SK-N-SH treated with all-trans-retinoic acid at 6 μM for 48 hours (cell line): Measurements from ENCODE around the gene MOB1A.

Experiments used
- ATAC-seq: fragments of 200-7000 bp; cut with Tn5 transposase; 3 replicates; pipeline ENCODE4 v1.9.1; 2020; ENCODE audit warnings: mild to moderate bottlenecking, moderate library complexity
- ARNTL ChIP-seq: fragments of 450-650 bp; formaldehyde crosslinking; IDR thresholded peaks from 2 replicates; pipeline ENCODE4 v1.5.0; 2020; ENCODE audit warnings: low read depth, mild to moderate bottlenecking, moderate library complexity, borderline replicate concordance
- CREB5 ChIP-seq: fragments of 250-450 bp; sonication (Bioruptor Pico); IDR thresholded peaks from 2 replicates; pipeline ENCODE4 v1.5.1; 2020; ENCODE audit warnings: low read depth, mild to moderate bottlenecking, moderate library complexity
- CSRNP3 ChIP-seq: fragments of 250-450 bp; sonication (Bioruptor Pico); IDR thresholded peaks from 2 replicates; pipeline ENCODE4 v1.5.1; 2021; ENCODE audit warnings: mild to moderate bottlenecking, moderate library complexity
- ESRRG ChIP-seq: fragments of 250-450 bp; sonication (Bioruptor Pico); IDR thresholded peaks from 2 replicates; pipeline ENCODE4 v1.6.1; 2021; ENCODE audit warnings: mild to moderate bottlenecking
- GLIS3 ChIP-seq: fragments of 250-450 bp; sonication (Bioruptor Pico); IDR thresholded peaks from 2 replicates; pipeline ENCODE4 v1.5.0; 2020; ENCODE audit warnings: mild to moderate bottlenecking, moderate library complexity
- OSR1 ChIP-seq: fragments of 250-450 bp; sonication (Bioruptor Pico); IDR thresholded peaks from 2 replicates; pipeline ENCODE4 v1.8.0; 2022; ENCODE audit warnings: moderate library complexity, mild to moderate bottlenecking, inconsistent platforms
- PATZ1 ChIP-seq: fragments of 250-450 bp; sonication (Bioruptor Pico); IDR thresholded peaks from 2 replicates; pipeline ENCODE4 v1.8.0; 2020; ENCODE audit warnings: mild to moderate bottlenecking, moderate library complexity, borderline replicate concordance
- PPARA ChIP-seq: fragments of 250-450 bp; sonication (Bioruptor Pico); IDR thresholded peaks from 2 replicates; pipeline ENCODE4 v1.5.0; 2020; ENCODE audit warnings: mild to moderate bottlenecking, borderline replicate concordance
- RARB ChIP-seq: fragments of 250-450 bp; sonication (Bioruptor Pico); IDR thresholded peaks from 2 replicates; pipeline ENCODE4 v1.8.0; 2021; ENCODE audit warnings: mild to moderate bottlenecking, moderate library complexity
- SNAI2 ChIP-seq: fragments of 250-450 bp; sonication (Bioruptor Pico); IDR thresholded peaks from 2 replicates; pipeline ENCODE4 v1.5.0; 2020; ENCODE audit warnings: mild to moderate bottlenecking, moderate library complexity
- TCF4 ChIP-seq: fragments of 250-450 bp; sonication (Bioruptor Pico); IDR thresholded peaks from 2 replicates; pipeline ENCODE4 v1.8.0; 2021; ENCODE audit warnings: mild to moderate bottlenecking, moderate library complexity, borderline replicate concordance
- TOX ChIP-seq: fragments of 250-450 bp; sonication (Bioruptor Pico); IDR thresholded peaks from 2 replicates; pipeline ENCODE4 v1.8.0; 2021; ENCODE audit warnings: mild to moderate bottlenecking, moderate library complexity, borderline replicate concordance
- TSHZ2 ChIP-seq: fragments of 250-450 bp; sonication (Bioruptor Pico); IDR thresholded peaks from 2 replicates; pipeline ENCODE4 v1.5.0; 2020; ENCODE audit warnings: mild to moderate bottlenecking, moderate library complexity
- ZC3H10 ChIP-seq: fragments of 250-450 bp; sonication (Bioruptor Pico); IDR thresholded peaks from 2 replicates; pipeline ENCODE4 v1.5.1; 2021; ENCODE audit warnings: mild to moderate bottlenecking, moderate library complexity
- ZFP3 ChIP-seq: fragments of 250-450 bp; sonication (Bioruptor Pico); IDR thresholded peaks from 2 replicates; pipeline ENCODE4 v1.5.0; 2020; ENCODE audit warnings: mild to moderate bottlenecking, moderate library complexity
- ZFP30 ChIP-seq: fragments of 450-650 bp; formaldehyde crosslinking; IDR thresholded peaks from 2 replicates; pipeline ENCODE4 v1.5.0; 2022; ENCODE audit warnings: mild to moderate bottlenecking, moderate library complexity
- ZNF565 ChIP-seq: fragments of 450-650 bp; formaldehyde crosslinking; conservative IDR thresholded peaks from 2 replicates; pipeline ENCODE4 v1.5.0; 2020; ENCODE audit warnings: low read depth, mild to moderate bottlenecking, moderate library complexity
- ZNF70 ChIP-seq: fragments of 450-650 bp; formaldehyde crosslinking; IDR thresholded peaks from 2 replicates; pipeline ENCODE4 v1.5.0; 2020; ENCODE audit warnings: mild to moderate bottlenecking, moderate library complexity
- ZNF8 ChIP-seq: fragments of 450-650 bp; formaldehyde crosslinking; IDR thresholded peaks from 2 replicates; pipeline ENCODE4 v1.5.0; 2020; ENCODE audit warnings: mild to moderate bottlenecking, moderate library complexity
- TF ChIP-seq, protein P1 (sequence below): fragments of 250-450 bp; sonication (Bioruptor Pico); IDR thresholded peaks from 2 replicates; pipeline ENCODE4 v1.8.0; 2021; ENCODE audit warnings: low read depth, mild to moderate bottlenecking, moderate library complexity, borderline replicate concordance

Gene MOB1A

GRCh38 chr2:74205596-74205995, 26.9 kb upstream of the MOB1A start:
- ATAC-seq: no peak

DNA sequence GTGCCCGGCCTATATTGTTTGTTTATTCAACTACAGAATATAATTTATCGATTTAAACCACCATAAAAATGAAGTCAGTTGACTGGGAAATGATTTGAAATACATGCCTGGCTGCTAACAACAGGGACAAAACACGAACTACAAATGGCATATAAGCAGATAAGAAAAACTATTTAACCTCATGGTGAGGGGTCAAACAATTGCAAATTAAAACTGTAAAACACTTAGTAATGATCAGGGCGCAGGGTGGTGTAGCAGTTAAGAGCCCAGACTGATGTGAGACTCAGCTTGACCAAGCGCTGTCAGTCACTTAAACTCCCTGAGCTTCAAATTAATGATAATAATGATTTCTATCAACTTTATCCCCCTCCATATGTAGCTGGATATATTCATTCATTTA, 26.4 kb upstream of the MOB1A start:
- no peak for ATAC-seq
- TF ChIP-seq GLIS3 (CRISPR knock-in tag) (no peak), ZNF565 (no peak), TOX (CRISPR knock-in tag) (no peak), OSR1 (no peak), ARNTL (CRISPR knock-in tag) (no peak), CSRNP3 (CRISPR knock-in tag) (no peak), RARB (no peak), CREB5 (no peak), PATZ1 (CRISPR knock-in tag) (no peak), ZNF8 (CRISPR knock-in tag) (no peak)
- TF ChIP-seq, protein P1, sequence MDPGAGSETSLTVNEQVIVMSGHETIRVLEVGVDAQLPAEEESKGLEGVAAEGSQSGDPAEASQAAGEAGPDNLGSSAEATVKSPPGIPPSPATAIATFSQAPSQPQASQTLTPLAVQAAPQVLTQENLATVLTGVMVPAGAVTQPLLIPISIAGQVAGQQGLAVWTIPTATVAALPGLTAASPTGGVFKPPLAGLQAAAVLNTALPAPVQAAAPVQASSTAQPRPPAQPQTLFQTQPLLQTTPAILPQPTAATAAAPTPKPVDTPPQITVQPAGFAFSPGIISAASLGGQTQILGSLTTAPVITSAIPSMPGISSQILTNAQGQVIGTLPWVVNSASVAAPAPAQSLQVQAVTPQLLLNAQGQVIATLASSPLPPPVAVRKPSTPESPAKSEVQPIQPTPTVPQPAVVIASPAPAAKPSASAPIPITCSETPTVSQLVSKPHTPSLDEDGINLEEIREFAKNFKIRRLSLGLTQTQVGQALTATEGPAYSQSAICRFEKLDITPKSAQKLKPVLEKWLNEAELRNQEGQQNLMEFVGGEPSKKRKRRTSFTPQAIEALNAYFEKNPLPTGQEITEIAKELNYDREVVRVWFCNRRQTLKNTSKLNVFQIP (CRISPR knock-in tag): no peak

More at GRCh38 chr2:74205596-74205995, 26.9 kb upstream of the MOB1A start:
- TF ChIP-seq, protein P1 (CRISPR knock-in tag): no peak
- TF ChIP-seq ZNF565: no peak
- TF ChIP-seq GLIS3 (CRISPR knock-in tag): no peak
- TF ChIP-seq ARNTL (CRISPR knock-in tag): no peak
- TF ChIP-seq PPARA: no peak
- TF ChIP-seq RARB: no peak
- no peak for TF ChIP-seq ESRRG (CRISPR knock-in tag)
- no peak for TF ChIP-seq CSRNP3 (CRISPR knock-in tag)
- no peak for TF ChIP-seq TOX (CRISPR knock-in tag)
- no peak for TF ChIP-seq ZNF8 (CRISPR knock-in tag)
- TF ChIP-seq ZC3H10 (CRISPR knock-in tag): no peak
- no peak for TF ChIP-seq CREB5
- TF ChIP-seq TSHZ2 (CRISPR knock-in tag): no peak
- TF ChIP-seq OSR1: no peak
- no peak for TF ChIP-seq TCF4 (CRISPR knock-in tag)
- TF ChIP-seq ZFP3 (CRISPR knock-in tag): no peak
- TF ChIP-seq ZNF70: no peak
- TF ChIP-seq ZFP30: no peak
- TF ChIP-seq SNAI2: no peak
